Measurements from ENCODE around the gene LPP. TPM values are rescaled to one million over a fixed set of nuclear protein-coding genes. Genes with fewer than 3 reads are reported as not detected.

LPP gene
- total and polyA plus RNA-seq, 2 of the 13 experiments (the other 11 are each of a cell fraction or from before 2014, with no cell fraction given): 19.2 to 29.9 TPM

DNA sequence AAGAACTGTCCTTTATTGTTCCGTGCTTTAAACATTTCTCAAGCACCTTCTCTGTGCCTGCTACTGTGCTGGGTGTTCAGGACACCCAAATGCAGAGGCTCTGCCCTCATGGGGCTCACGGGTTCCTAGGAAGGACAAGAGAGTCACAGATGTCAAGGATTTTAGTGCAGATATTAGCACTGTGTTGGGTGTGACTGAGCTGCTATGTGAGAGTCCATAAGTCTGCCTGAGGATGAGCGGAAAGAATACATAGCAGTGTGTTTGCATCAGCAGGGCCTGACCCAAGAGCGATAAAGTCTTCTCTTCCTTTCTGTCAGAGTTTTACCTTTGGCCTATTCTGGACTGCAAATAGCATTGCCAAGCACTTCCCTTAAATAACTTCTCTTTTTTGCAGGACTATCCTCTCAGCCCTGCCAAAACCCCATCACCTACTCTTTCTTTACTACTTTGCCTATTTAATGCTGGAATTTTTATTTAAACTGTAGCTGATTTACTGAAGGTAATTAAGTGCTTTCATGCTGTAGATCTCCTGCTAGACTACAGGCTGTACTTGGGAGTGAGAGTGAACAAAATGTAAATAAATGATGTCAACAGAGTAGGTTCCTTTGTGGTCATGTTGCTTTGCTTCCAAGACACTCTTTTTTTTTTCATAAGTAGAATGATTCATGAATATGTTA lies 558.4 kb downstream of the LPP start (continued):
- TF ChIP-seq, protein P1, sequence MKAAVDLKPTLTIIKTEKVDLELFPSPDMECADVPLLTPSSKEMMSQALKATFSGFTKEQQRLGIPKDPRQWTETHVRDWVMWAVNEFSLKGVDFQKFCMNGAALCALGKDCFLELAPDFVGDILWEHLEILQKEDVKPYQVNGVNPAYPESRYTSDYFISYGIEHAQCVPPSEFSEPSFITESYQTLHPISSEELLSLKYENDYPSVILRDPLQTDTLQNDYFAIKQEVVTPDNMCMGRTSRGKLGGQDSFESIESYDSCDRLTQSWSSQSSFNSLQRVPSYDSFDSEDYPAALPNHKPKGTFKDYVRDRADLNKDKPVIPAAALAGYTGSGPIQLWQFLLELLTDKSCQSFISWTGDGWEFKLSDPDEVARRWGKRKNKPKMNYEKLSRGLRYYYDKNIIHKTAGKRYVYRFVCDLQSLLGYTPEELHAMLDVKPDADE (CRISPR knock-in tag; IDR thresholded peaks at IDR 0.05): no peak
- TF ChIP-seq, protein P2, sequence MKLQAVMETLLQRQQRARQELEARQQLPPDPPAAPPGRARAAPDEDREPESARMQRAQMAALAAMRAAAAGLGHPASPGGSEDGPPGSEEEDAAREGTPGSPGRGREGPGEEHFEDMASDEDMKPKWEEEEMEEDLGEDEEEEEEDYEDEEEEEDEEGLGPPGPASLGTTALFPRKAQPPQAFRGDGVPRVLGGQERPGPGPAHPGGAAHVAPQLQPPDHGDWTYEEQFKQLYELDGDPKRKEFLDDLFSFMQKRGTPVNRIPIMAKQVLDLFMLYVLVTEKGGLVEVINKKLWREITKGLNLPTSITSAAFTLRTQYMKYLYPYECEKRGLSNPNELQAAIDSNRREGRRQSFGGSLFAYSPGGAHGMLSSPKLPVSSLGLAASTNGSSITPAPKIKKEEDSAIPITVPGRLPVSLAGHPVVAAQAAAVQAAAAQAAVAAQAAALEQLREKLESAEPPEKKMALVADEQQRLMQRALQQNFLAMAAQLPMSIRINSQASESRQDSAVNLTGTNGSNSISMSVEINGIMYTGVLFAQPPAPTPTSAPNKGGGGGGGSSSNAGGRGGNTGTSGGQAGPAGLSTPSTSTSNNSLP (IDR thresholded peaks at IDR 0.05; ENCODE audit: low read depth, low read length): no peak
- TF ChIP-seq ZNF292 (CRISPR knock-in tag; IDR thresholded peaks at IDR 0.05; ENCODE audit: borderline replicate concordance, low read depth) (peak; percentile 91), SNAI1 (CRISPR knock-in tag; IDR thresholded peaks at IDR 0.05; ENCODE audit: borderline replicate concordance) (no peak), TCF12 (IDR thresholded peaks at IDR 0.05) (no peak), TCF12 (CRISPR knock-in tag; IDR thresholded peaks at IDR 0.05) (no peak), TP53 (CRISPR knock-in tag; conservative IDR thresholded peaks at IDR 0.05) (no peak), NCOA5 (CRISPR knock-in tag; IDR thresholded peaks at IDR 0.05) (no peak), IRF2 (CRISPR knock-in tag; IDR thresholded peaks at IDR 0.05) (peak; percentile 44; the same call in 1 of the 2 replicates), NFRKB (IDR thresholded peaks at IDR 0.05) (no peak), FOXC1 (CRISPR knock-in tag; IDR thresholded peaks at IDR 0.05; ENCODE audit: borderline replicate concordance) (no peak)
- TF ChIP-seq, protein P3, sequence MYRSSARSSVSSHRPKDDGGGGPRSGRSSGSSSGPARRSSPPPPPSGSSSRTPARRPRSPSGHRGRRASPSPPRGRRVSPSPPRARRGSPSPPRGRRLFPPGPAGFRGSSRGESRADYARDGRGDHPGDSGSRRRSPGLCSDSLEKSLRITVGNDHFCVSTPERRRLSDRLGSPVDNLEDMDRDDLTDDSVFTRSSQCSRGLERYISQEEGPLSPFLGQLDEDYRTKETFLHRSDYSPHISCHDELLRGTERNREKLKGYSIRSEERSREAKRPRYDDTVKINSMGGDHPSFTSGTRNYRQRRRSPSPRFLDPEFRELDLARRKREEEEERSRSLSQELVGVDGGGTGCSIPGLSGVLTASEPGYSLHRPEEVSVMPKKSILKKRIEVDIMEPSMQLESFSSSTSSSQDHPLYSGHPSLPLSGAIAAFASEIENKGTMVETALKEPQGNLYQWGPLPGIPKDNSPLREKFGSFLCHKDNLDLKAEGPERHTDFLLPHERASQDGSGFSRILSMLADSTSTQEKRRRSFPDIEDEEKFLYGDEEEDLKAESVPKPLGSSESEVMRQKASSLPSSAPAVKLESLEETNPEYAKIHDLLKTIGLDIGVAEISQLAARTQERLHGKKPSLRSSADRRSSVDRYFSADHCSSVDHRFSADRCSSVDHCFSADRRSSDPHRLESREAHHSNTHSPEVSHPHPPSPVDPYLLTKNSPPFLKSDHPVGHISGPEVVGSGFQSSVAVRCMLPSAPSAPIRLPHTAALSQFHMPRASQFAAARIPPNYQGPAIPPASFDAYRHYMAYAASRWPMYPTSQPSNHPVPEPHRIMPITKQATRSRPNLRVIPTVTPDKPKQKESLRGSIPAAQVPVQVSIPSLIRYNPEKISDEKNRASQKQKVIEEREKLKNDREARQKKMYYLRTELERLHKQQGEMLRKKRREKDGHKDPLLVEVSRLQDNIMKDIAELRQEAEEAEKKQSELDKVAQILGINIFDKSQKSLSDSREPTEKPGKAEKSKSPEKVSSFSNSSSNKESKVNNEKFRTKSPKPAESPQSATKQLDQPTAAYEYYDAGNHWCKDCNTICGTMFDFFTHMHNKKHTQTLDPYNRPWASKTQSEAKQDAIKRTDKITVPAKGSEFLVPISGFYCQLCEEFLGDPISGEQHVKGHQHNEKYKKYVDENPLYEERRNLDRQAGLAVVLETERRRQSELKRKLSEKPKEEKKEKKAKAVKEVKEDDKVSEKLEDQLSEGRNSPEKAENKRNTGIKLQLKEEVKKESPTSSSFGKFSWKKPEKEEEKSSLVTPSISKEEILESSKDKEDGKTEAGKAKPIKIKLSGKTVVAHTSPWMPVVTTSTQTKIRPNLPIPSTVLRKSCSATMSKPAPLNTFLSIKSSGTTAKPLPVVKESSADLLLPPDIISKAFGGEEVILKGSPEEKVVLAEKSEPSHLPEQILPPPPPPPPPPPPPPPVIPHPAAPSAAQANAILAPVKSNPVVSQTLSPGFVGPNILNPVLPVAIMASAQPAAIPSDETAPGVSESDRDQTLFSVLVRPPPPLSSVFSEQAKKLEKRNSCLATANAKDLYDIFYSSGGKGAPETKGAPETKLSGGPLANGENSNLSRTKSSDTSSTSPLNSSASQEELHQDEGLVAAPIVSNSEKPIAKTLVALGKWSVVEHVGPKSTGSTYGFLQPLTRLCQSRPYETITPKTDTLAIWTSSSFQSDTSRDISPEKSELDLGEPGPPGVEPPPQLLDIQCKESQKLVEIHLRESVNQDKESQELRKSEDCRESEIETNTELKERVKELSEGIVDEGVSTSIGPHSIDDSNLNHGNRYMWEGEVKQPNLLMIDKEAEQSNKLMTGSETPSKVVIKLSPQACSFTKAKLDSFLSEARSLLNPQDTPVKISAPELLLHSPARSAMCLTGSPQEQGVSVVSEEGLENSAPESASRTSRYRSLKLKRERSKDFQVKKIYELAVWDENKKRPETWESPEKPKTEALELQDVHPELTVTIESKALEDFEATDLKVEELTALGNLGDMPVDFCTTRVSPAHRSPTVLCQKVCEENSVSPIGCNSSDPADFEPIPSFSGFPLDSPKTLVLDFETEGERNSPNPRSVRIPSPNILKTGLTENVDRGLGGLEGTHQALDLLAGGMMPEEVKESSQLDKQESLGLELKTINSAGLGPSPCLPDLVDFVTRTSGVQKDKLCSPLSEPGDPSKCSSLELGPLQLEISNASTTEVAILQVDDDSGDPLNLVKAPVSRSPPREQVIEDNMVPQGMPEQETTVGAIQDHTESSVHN (CRISPR knock-in tag; IDR thresholded peaks at IDR 0.05): no peak
- TF ChIP-seq, protein P4, sequence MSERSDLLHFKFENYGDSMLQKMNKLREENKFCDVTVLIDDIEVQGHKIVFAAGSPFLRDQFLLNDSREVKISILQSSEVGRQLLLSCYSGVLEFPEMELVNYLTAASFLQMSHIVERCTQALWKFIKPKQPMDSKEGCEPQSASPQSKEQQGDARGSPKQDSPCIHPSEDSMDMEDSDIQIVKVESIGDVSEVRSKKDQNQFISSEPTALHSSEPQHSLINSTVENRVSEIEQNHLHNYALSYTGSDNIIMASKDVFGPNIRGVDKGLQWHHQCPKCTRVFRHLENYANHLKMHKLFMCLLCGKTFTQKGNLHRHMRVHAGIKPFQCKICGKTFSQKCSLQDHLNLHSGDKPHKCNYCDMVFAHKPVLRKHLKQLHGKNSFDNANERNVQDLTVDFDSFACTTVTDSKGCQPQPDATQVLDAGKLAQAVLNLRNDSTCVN (CRISPR knock-in tag; IDR thresholded peaks at IDR 0.05; ENCODE audit: borderline replicate concordance): no peak
